A673 (cell line): Measurements from ENCODE around the gene NACC2. TPM values are rescaled to one million over a fixed set of nuclear protein-coding genes. Genes with fewer than 3 reads are reported as not detected.

Experiments
- BruUV-seq: library from RNA; stranded (reverse); fragments of 400-500 nt; replicated peaks from 2 replicates; lab custom pipeline; 2021; lab: Mats Ljungman, UMichigan
- CTCF ChIA-PET: fragments of 300-600 bp; sonication (Branson Sonifier 250); formaldehyde crosslinking; loops from one replicate; lab custom pipeline; 2022; ENCODE audit warnings: antibody characterized with exemption; lab: Charles Lee
- POLR2A ChIA-PET: fragments of 300-600 bp; sonication (Branson Sonifier 250); formaldehyde crosslinking; loops from one replicate; lab custom pipeline; 2022; ENCODE audit warnings: antibody characterized with exemption; ENCODE audit not compliant: low non-redundant PET; lab: Charles Lee
- DNase-seq: peaks from one replicate; pipeline ENCODE4 v3.0.0-alpha.2; 2015; ENCODE audit warnings: low spot score
- H3K27ac ChIP-seq: fragments of 200-600 bp; sonication (generic); 2 replicates; pipeline ENCODE4 v1.5.1; 2016; ENCODE audit warnings: mixed run types, low read depth, mild to moderate bottlenecking, mixed read lengths, antibody characterized with exemption, low read length; ENCODE audit not compliant: poor library complexity, severe bottlenecking
- H3K27me3 ChIP-seq: fragments of 200-600 bp; sonication (generic); replicated peaks from 2 replicates; pipeline ENCODE4 v1.6.1; 2017; ENCODE audit warnings: mixed run types, low read depth, mild to moderate bottlenecking, mixed read lengths, antibody characterized with exemption, low read length; ENCODE audit not compliant: insufficient read depth, poor library complexity
- H3K36me3 ChIP-seq: fragments of 200-600 bp; sonication (generic); 2 replicates; pipeline ENCODE4 v1.6.1; 2016; ENCODE audit warnings: mixed run types, mild to moderate bottlenecking, mixed read lengths, antibody characterized with exemption, low read length; ENCODE audit not compliant: insufficient read depth, poor library complexity, severe bottlenecking
- H3K4me1 ChIP-seq: fragments of 200-600 bp; sonication (generic); 2 replicates; pipeline ENCODE4 v1.6.1; 2017; ENCODE audit warnings: mixed run types, mild to moderate bottlenecking, mixed read lengths, antibody characterized with exemption, low read length; ENCODE audit not compliant: insufficient read depth, poor library complexity, severe bottlenecking
- H3K4me3 ChIP-seq: fragments of 200-600 bp; sonication (generic); 2 replicates; pipeline ENCODE4 v1.5.1; 2016; ENCODE audit warnings: low read depth, mixed run types, mild to moderate bottlenecking, mixed read lengths, low read length; ENCODE audit not compliant: poor library complexity, severe bottlenecking
- H3K9me3 ChIP-seq: fragments of 200-600 bp; sonication (generic); 2 replicates; pipeline ENCODE4 v1.6.1; 2016; ENCODE audit warnings: mixed run types, low read depth, mild to moderate bottlenecking, mixed read lengths, antibody characterized with exemption, low read length; ENCODE audit not compliant: poor library complexity, severe bottlenecking
- EZH2 ChIP-seq: fragments of 200-600 bp; sonication (generic); IDR thresholded peaks from 2 replicates; pipeline ENCODE4 v1.6.1; 2017; ENCODE audit warnings: borderline replicate concordance, low read depth, mild to moderate bottlenecking, mixed read lengths, antibody characterized with exemption, low read length; ENCODE audit not compliant: poor library complexity, severe bottlenecking
- intact Hi-C: fragments of 100-400 bp; cut with micrococcal nuclease; formaldehyde crosslinking; loops from one replicate; pipeline ENCODE4 v1.10.0; 2022; ENCODE audit not compliant: unreplicated experiment
- total RNA-seq: library from RNA; stranded (reverse); gene quantifications from 2 replicates; pipeline ENCODE4 v1.2.3, GENCODE V29; 2021
- TF ChIP-seq, protein P1 (sequence below): fragments of 300-800, 200-600 bp; sonication (generic); conservative IDR thresholded peaks from 2 replicates; pipeline ENCODE4 v1.5.1; 2017; ENCODE audit warnings: low read depth, mild to moderate bottlenecking, antibody characterized with exemption, low read length, moderate library complexity, mixed read lengths

Gene NACC2
- total RNA-seq, 1 experiment from 2014 or later, result 19.5 TPM

DNA sequence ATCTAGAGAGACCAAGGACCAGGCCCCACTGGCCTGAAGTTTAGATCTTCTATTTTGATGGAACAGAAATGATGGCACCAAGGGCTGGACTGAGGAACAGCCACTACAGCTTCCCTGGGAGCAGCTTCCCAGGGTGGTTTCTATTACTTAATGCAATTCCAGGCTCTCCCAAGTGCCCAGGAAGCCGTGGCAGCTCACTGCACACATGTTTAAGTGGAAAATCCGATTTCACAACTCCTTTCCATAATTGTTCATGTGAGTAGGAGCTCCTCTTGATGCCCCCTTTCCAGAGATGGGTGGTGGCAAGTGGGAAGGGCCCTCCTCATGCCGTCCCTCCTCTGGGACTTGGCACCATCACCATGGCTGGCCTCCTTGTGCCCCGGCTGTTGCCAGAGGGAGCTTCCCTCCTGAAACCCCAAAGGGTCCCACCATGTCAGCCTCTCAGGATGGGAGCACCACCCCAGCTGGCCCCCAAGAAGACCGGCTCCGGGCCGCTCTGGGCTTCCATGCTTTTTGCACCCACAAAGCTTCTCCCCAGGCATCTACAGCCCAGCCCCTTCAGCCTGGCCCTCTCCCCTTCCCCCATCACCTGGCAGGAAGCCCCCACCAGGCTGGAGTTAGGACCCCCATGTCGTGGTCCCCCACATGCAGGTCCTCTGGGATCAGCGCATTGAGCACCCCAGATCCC, 124.8 kb downstream of the NACC2 start:
- BruUV-seq, result no TSS peak
- ChIA-PET CTCF (interaction anchor here (0.6 to 1.3 kb wide), 2 partner anchors 19 to 163 kb away, joined by 3 to 4 read pairs; no protein-coding TSS in a partner anchor), POLR2A (no interaction called here)

DNA sequence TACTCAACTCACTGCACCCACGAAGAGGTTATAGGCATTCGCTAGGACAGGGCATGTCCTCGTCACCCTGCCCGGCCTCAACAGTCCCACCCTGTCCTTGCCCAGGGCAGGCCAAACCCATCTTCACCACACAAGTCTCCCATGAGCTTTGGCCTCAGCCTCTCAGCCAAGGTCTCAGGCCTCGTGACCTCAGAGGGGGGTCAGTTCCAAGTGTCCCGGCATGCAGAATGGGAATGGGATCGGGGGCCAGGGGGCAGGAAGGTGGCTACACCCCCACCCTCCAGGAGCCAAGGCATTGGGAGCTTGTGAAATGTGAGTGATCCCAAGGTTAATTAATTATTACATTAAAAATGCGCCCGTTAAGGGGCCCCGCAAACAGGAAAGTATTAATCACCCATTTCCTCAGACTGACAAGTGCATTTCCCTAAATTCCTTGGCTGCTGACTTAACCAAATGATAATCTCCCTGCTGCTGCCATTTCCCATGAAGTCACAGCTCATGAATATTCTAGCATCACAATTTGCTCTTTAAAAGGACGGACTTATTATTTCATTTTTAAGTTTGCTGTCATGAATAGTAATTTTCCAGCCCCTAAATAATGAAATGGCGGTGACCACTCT, 125.9 kb downstream of the NACC2 start:
- TF ChIP-seq, protein P1, sequence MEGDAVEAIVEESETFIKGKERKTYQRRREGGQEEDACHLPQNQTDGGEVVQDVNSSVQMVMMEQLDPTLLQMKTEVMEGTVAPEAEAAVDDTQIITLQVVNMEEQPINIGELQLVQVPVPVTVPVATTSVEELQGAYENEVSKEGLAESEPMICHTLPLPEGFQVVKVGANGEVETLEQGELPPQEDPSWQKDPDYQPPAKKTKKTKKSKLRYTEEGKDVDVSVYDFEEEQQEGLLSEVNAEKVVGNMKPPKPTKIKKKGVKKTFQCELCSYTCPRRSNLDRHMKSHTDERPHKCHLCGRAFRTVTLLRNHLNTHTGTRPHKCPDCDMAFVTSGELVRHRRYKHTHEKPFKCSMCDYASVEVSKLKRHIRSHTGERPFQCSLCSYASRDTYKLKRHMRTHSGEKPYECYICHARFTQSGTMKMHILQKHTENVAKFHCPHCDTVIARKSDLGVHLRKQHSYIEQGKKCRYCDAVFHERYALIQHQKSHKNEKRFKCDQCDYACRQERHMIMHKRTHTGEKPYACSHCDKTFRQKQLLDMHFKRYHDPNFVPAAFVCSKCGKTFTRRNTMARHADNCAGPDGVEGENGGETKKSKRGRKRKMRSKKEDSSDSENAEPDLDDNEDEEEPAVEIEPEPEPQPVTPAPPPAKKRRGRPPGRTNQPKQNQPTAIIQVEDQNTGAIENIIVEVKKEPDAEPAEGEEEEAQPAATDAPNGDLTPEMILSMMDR, result no peak
- no peak for TF ChIP-seq EZH2
- ChIA-PET POLR2A (interaction anchor here (0.7 kb wide), 1 partner anchor 485 kb away, joined by 5 read pairs; no protein-coding TSS in a partner anchor), CTCF (interaction anchor here (0.5 to 1.3 kb wide), 3 partner anchors 20 to 665 kb away, joined by 3 to 7 read pairs (median 4); no protein-coding TSS in a partner anchor)
- Histone ChIP-seq H3K27me3 (no peaks in the 10 kb centered on the region), H3K36me3 (no peaks in the 10 kb centered on the region), H3K9me3 (no peaks in the 10 kb centered on the region), H3K4me3 (peak overlapping the region; percentile 14), H3K27ac (peak overlapping the region; percentile 98), H3K4me1 (peaks cover 63% of the 10 kb centered on the region)
- no TSS peak for BruUV-seq
- DNase-seq, result peak; percentile 97
- intact Hi-C loops, result loop anchor here (5.0 to 10.0 kb wide), 2 partner anchors 83 to 256 kb away; no protein-coding TSS in a partner anchor

More for the DNA sequence above, 124.8 kb downstream of the NACC2 start:
- peaks cover 63% of the 10 kb centered on the region for H3K4me1 ChIP-seq
- H3K36me3 ChIP-seq, result no peaks in the 10 kb centered on the region
- no peaks in the 10 kb centered on the region for H3K9me3 ChIP-seq
- intact Hi-C loops, result no loop called here
- no peak overlapping the region for H3K4me3 ChIP-seq
- H3K27me3 ChIP-seq, result no peaks in the 10 kb centered on the region
- TF ChIP-seq, protein P1, result no peak
- TF ChIP-seq EZH2, result no peak
- peak overlapping the region; percentile 98 for H3K27ac ChIP-seq
- DNase-seq, result peak; percentile 58

DNA sequence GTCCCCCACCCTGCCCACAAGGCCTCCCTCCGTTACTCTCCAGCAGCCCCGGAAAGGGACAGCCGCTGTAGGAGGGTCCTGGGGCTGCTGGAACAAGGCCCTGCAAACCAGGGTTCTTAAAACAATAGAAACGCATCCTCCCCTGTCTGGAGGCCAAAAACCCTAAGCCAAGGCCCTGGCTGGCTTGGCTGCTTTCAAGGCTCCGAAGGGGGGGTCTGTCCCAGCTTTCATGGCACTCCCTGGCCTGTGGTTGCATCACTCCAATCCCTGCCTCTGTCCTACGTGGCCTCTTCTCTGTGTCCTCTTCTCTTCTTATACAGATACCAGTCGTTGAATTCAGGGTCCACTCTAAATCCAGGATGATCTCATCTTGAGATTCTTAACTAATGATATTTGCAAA, 126.5 kb downstream of the NACC2 start:
- CTCF ChIA-PET, result interaction anchor here (0.5 to 2.0 kb wide), 4 partner anchors 62 to 666 kb away, joined by 3 to 13 read pairs (median 5); no protein-coding TSS in a partner anchor
- H3K4me3 ChIP-seq, result peak overlapping the region; percentile 14
- no peak for TF ChIP-seq EZH2
- TF ChIP-seq, protein P1, result no peak
- no peaks in the 10 kb centered on the region for H3K9me3 ChIP-seq
- BruUV-seq, result no TSS peak
- H3K27me3 ChIP-seq, result no peaks in the 10 kb centered on the region
- DNase-seq, result peak; percentile 69
- H3K4me1 ChIP-seq, result peaks cover 57% of the 10 kb centered on the region
- POLR2A ChIA-PET, result no interaction called here
- H3K27ac ChIP-seq, result peak overlapping the region; percentile 98
- no peaks in the 10 kb centered on the region for H3K36me3 ChIP-seq
- intact Hi-C loops, result loop anchor here (5.0 to 10.0 kb wide), 2 partner anchors 84 to 256 kb away; no protein-coding TSS in a partner anchor
